ENCODE measurements around the gene CFAP410.

The CFAP410 gene

GRCh38 chr21:44354775-44355771 is 15.9 kb upstream of the CFAP410 start:
- Histone ChIP-seq H3K27me3 (ENCODE audit: insufficient read depth, low read length) (no peaks in the 10 kb centered on the region), H3K4me1 (ENCODE audit: insufficient read depth, low read length, severe bottlenecking) (no peaks in the 10 kb centered on the region), H3K4me3 (ENCODE audit: low read depth, low read length, poor library complexity, severe bottlenecking) (no peak overlapping the region), H2AFZ (ENCODE audit: low read length) (no peak overlapping the region), H3K9me3 (ENCODE audit: low read length) (no peaks in the 10 kb centered on the region), H3K9me2 (ENCODE audit: low read depth, low read length) (no peaks in the 10 kb centered on the region), H3K79me2 (ENCODE audit: insufficient read depth, low read length) (no peaks in the 10 kb centered on the region), H3F3A (ENCODE audit: insufficient read depth, low read length) (no peaks in the 10 kb centered on the region), H3K4me2 (ENCODE audit: low read length) (no peak overlapping the region), H3K27ac (ENCODE audit: low read depth, low read length, poor library complexity, severe bottlenecking) (no peak overlapping the region), H3K36me3 (ENCODE audit: insufficient read depth, low read length) (no peaks in the 10 kb centered on the region), H3K9ac (ENCODE audit: low read length) (no peak overlapping the region), H4K20me1 (ENCODE audit: insufficient read depth, low read length) (no peaks in the 10 kb centered on the region)
- no peak for TF ChIP-seq CTCF (IDR thresholded peaks at IDR 0.05; ENCODE audit: low read length)
- TF ChIP-seq EZH2 (IDR thresholded peaks at IDR 0.05; ENCODE audit: borderline replicate concordance, low read length): no peak

- H3K9ac ChIP-seq (ENCODE audit: low read length): no peak overlapping the region
- H3K27me3 ChIP-seq (ENCODE audit: insufficient read depth, low read length): no peaks in the 10 kb centered on the region
- no peak overlapping the region for H3K4me2 ChIP-seq (ENCODE audit: low read length)
- H3K27ac ChIP-seq (ENCODE audit: low read depth, low read length, poor library complexity, severe bottlenecking): no peak overlapping the region
- TF ChIP-seq CTCF (IDR thresholded peaks at IDR 0.05; ENCODE audit: low read length): no peak
- no peaks in the 10 kb centered on the region for H3K79me2 ChIP-seq (ENCODE audit: insufficient read depth, low read length)
- no peaks in the 10 kb centered on the region for H3K4me1 ChIP-seq (ENCODE audit: insufficient read depth, low read length, severe bottlenecking)
- no peaks in the 10 kb centered on the region for H4K20me1 ChIP-seq (ENCODE audit: insufficient read depth, low read length)
- no peaks in the 10 kb centered on the region for H3K9me3 ChIP-seq (ENCODE audit: low read length)
- no peaks in the 10 kb centered on the region for H3K9me2 ChIP-seq (ENCODE audit: low read depth, low read length)
- H3K36me3 ChIP-seq (ENCODE audit: insufficient read depth, low read length): no peaks in the 10 kb centered on the region
- H3K4me3 ChIP-seq (ENCODE audit: low read depth, low read length, poor library complexity, severe bottlenecking): no peak overlapping the region
- H2AFZ ChIP-seq (ENCODE audit: low read length): no peak overlapping the region
- H3F3A ChIP-seq (ENCODE audit: insufficient read depth, low read length): no peaks in the 10 kb centered on the region
Measured at GRCh38 chr21:44354001-44354405, 14.8 kb upstream of the CFAP410 start.

- H3F3A ChIP-seq (ENCODE audit: insufficient read depth, low read length): no peaks in the 10 kb centered on the region
- no peak within 1 kb of the TSS for H3K4me2 ChIP-seq (ENCODE audit: low read length)
- no peaks in the 10 kb centered on the region for H3K79me2 ChIP-seq (ENCODE audit: insufficient read depth, low read length)
- H3K9ac ChIP-seq (ENCODE audit: low read length): no peak within 1 kb of the TSS
- TF ChIP-seq CTCF (IDR thresholded peaks at IDR 0.05; ENCODE audit: low read length): no peak
- TF ChIP-seq EZH2 (IDR thresholded peaks at IDR 0.05; ENCODE audit: borderline replicate concordance, low read length): no peak
- H3K4me3 ChIP-seq (ENCODE audit: low read depth, low read length, poor library complexity, severe bottlenecking): no peak within 1 kb of the TSS
- H3K4me1 ChIP-seq (ENCODE audit: insufficient read depth, low read length, severe bottlenecking): no peaks in the 10 kb centered on the region
- H3K27ac ChIP-seq (ENCODE audit: low read depth, low read length, poor library complexity, severe bottlenecking): no peak within 1 kb of the TSS
- no peaks in the 10 kb centered on the region for H3K27me3 ChIP-seq (ENCODE audit: insufficient read depth, low read length)
- H4K20me1 ChIP-seq (ENCODE audit: insufficient read depth, low read length): no peaks in the 10 kb centered on the region
- H3K9me2 ChIP-seq (ENCODE audit: low read depth, low read length): no peaks in the 10 kb centered on the region
- no peaks in the 10 kb centered on the region for H3K36me3 ChIP-seq (ENCODE audit: insufficient read depth, low read length)
- H2AFZ ChIP-seq (ENCODE audit: low read length): no peak within 1 kb of the TSS
- no peaks in the 10 kb centered on the region for H3K9me3 ChIP-seq (ENCODE audit: low read length)
Measured at GRCh38 chr21:44353191-44353970, 14.2 kb upstream of the CFAP410 start, which contains the start of gene TRPM2. Gene TRPM2 (plus strand): TSS chr21:44353621. CDS start chr21:44353701, 80 bp downstream.
